Stimulated activated CD8-positive, alpha-beta memory T cell treated with anti-CD3 and anti-CD28 coated beads, Interleukin-7, amount 100 ng/mL, for 24 hours (primary cell): ENCODE results near the gene BSND.
A peak's percentile ranks its signal among the peaks of the same experiment; 100 is the strongest.

Experiments
- DNase-seq: peaks from one replicate; pipeline ENCODE4 v3.0.0-alpha.2; 2020; ENCODE audit warnings: low read depth

Gene BSND

DNA sequence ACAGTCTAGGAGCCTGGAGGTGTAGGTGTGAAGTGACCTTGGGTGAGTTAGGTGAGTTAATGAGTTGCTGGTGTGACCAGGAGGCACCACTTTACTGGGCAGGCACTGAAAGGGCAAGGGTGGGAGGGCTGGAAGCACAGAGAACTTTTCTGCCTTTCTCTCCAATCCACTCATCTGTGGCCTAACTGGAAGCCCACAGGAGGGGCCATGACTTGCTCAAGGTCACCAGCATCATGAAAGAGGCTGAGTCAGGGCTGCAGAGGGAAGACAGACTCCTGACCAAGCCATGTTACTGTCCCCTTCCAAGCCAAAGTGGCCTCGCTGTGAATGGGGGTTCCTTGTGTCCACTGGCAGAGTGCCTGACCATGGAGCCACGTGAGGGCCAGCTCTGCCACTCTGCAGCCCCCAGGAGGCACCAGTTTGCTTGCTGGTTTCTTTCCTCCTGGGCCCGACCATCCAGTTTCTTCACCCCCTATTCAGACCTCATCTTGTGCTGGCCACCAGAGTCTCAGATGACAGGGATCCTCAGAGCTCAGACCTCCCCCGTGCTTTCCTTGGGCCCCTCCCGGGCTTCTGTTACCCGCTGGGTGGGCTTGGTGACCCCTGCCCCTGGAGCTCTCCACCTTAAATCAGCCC is 4.3 kb upstream of the BSND start:
- DNase-seq: no peak

DNA sequence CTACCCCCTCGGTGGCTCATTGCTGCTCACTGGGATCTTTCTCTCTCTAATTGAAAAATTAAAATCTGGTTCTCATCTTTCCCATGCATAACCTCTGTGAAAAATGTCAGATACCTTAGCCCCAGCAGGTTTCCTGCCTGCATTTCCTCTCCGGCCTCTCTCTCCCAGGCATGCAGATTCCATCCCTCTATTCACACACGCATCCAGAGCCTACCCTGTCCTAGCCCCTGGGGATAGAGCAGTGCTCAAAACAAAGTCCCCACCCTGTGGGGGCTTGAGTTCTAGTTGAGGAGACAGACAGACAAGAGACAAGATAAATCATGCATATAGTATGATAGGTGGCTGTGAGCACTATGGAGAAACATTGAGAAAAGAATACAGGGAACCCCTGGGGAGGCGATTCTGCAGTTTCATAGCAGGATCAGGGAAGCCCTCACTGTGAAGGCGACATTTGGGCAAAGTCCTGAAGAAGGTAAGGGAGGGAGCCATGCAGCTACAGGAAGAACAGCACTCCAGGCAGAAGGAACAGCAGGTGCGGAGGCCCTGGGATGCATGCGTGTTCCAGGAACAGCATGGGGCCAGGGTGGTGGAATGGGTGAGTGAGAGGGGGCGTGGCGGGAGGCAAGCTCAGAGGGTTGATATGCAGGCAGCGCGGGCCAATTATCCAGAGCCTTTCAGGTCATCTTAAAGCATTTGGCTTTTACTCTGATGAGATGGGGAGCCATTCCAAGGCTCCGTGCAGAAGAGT is 3.5 kb upstream of the BSND start:
- DNase-seq: no peak

DNA sequence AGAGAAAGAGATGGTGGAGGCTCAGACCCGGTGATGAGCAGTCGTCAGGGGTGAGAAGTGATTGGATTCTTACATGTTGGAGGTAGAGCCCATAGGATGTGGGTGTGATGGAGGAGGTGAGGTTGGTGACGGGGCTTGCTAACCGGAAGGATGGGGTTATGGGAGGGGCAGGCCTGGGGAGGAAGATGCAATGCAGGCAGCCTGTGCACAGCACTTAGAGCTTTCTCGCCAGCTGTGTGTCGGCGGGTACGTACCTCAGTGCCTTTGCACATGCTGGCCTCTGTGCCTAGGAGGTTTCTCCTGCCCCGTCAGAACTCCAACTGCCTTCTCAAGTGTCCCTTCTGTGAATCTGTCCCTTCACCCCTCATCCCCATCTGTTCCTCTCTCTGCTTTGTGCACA is 2.9 kb upstream of the BSND start:
- DNase-seq: no peak

DNA sequence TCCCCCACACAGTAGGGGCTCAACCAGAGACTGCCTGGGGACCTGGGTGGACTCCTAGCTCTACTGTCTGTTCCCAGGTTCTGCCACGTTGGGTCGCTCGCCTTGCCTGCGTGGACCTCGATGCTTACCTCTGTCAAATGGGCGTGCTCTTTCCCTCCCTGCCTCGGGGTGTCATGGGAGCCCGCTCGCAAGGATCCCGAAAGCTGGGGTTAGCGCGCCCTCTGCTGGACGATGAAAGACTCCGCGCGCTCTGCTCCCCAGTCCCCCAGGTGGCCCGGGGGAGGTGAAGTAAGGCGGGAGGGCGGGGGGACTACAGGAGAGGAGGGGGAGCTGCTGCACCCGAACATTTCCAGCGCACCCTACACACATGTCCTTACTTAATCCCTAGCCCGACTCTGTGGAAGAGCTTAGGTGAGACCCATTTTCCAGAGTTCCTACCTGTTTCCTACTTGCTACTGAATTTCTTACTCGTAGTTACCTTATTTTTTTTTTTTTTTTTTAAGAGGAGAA is 2.3 kb upstream of the BSND start:
- DNase-seq: peak; percentile 67

DNA sequence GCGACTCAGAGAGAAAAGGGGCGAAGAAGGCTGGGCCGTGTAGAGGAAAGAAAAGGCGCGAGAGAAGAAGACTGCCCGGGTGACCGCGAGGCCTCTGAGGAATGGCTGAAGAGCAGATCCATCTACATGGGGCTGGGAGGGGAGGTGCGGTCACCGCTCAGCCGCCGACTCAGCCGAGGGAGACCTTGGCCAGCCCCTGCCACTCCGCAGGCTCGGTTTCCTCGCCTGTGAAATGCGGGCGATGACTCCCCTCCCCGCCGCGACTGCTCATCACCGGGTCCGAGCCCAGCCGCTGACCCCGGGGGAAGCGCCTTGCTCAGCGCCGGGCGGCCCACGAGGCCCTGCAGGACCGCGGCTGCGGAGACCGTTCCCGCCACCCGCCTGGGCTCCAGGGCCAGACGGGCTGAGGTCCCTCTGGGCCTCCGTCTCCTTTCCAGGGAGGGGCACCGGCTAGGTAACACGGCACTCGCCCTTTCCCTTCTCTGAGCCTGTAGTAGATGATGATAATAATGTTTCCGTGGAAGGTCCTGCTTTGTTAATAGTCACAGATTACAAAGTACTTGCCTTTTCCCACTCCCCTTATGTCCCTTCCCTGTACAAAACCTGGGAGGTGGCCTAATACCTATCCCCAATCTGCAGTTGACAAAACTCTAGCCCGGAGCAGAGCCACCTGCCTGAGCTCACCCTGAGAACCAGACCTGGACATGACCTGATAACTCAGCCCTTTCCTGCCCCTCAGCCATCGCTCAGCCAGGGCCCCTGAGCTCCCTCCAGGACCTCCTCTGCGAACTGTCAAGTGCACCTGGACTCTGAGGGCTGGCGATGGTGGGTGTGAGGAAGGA is 1.6 kb upstream of the BSND start:
- DNase-seq: no peak

DNA sequence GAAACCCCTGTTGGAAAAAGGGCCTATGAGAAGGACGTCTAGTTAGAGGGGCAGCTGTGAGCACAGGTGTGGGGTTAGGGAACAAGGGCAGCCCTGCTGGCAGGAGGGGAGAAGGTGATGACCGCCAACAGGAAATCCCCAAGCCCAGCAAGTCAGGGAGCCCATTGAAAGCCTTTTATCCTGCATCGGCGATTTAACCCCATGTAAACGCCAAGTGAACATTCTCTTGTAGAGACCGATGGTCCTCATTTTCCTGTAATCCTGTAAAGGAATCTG is 1.1 kb upstream of the BSND start:
- no peak for DNase-seq

DNA sequence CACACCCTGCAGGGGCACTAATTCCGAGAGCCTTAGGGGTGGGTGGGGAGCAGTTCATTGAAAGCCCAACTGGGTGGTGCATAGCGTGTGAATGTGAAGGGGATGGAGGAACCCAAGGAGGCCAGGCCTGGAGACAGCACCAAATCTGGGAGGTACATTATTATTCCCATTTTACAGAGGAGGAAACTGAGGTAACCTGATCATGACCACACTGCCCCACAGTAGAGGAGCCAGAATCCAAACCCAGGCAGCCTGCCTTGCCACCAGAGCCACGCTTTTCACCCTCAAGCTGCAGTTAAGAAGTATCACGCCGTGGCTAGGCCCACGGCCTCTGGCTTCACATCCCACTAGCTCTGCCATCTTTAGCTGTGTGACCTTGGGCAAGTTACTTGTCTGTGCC is 633 bp upstream of the BSND start:
- DNase-seq: no peak

DNA sequence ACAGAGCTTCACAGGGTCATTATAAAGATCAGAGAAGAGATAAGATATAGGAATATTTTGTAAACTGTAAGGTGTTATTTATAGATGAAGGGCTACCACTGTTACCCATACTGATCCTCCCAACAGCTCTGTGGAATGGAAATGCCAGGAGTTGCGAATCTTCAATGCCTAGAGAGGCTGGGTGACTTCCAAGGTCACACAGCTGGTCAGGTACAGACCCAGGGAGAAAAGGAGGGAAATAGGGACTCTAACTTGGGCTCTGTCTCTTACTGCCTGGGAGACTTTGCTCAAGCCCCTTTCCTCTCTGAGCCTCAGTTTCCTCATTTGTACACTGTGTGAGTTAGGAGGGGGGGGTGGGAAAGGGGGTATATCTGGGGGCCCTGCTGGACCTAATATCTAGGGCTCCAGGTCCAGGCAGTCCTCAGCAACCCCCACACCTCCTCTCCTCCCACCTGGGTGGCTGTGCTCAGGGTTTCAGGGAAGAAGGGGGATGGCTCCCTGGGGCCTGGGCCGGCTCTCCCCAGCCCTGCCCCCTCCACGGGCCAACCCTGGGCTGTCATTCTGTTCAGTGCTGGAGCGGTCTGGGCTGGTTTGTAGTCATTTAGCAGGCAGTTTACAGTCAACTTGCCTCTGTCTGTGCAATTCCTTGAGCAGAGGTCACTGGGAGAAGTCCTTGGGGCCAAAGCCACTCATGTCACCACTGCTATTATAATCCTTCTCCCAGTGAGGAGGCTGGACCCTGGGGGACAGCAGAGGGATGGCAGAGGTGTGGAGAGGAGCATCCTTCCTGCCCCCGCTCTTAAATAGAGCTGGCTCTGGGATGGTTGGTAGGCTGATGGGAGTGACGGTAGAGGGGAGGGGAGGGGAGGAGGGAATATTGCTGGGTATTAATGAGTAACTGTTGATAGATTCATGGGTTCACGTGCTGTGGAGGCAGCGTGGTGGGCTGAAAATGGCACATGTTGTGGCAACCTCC is 1.7 kb downstream of the BSND start:
- no peak for DNase-seq

DNA sequence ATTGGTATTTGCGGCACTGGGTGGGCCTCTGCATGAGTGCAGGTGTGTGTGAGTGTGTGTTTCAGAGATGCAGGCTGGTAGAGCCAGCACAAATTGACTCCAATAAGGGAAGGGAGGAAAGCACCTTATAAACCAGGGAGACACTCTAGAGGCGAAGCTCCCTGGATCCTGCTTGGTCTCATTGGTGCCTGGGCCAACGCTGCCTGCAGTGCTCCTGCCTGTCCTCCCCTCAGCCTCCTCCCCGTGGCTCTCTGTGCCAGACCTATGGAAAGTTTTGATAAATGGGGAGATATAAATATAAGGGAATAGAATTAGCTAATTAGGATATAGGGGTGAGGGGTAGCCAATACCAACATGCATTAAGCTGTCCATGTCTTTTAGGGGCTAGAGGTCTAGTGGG is 2.6 kb downstream of the BSND start:
- no peak for DNase-seq

DNA sequence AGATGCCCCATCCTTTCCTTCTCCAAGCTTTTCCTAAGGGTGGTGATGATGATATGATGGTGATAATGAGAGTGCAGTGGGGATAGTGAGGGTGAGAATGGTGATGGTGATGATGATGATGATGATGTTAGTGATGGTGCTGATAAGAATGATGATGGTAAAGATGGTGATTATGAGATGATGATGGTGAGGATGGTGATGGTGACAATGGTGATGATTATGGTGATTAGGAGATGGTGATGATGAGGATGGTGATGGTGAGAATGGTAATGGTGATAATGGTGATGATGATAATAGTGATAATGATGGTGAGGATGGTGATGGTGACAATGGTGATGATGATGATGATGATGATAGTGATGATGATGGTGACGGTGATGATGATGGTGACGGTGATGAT is 4.0 kb downstream of the BSND start:
- no peak for DNase-seq

DNA sequence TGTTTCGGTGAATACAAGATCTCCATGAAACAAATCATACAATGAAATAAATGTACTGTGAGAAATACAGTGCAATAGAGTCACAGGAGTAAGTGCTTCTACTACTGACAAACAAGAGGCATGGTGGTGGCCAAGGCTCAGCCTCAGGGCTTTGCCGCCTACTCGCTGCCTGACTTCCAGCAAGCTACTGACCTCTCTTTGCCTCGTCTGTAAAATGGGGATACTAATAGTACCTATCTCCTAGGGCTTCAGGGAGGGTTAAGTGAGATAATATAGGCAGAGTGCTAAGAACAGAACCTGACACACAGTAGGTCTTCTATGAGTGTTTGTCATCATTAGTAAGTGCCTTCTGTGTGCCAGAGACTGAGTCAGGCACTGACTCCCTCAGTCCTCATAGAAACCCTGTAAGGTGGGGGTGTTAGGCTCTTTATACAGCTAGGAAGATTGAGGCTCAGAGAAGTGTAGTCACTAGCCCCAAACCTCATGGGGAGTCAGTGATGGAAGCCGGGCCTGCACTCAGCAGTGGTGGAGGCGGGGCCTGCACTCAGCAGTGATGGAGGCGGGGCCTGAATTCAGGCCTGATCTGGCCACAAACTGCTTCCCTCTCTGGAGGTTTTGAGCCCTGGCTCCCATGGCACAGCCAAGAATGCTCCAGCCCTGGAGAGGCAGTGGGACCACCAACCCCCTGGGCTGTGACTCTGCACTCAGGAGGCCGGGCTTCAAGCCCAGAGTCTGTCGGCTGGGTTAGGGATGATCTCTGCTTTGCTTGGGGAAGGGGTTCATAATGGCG is 6.8 kb downstream of the BSND start:
- no peak for DNase-seq

DNA sequence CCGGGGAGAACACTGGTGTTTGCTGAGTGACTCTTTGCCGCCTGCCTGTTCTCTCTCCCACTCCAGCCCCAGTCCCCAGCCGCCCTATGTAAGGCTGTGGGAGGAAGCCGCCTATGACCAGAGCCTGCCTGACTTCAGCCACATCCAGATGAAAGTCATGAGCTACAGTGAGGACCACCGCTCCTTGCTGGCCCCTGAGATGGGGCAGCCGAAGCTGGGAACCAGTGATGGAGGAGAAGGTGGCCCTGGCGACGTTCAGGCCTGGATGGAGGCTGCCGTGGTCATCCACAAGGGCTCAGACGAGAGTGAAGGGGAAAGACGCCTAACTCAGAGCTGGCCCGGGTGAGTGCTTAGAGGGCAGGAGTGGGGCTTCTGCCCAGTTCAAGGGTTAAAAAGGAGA is 8.2 kb downstream of the BSND start:
- no peak for DNase-seq

DNA sequence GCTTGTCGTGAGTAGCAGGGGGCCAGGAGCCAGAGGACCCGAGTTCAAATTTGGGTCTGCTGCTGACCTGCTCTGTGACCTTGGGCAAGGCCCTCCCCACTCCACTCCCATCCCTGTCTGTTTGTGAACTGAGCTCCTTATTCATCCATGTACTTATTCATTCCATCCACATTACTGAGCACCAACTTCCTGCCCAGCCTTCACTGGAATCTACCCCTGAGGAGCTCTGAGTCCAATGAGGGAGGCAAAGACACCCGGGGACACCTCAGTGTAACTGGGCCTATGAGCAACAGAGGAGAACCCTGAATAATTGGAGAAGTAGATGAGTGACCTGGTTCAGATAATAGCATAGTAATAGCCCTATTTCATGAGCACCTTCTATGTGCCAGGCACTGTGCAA is 8.9 kb downstream of the BSND start:
- no peak for DNase-seq

DNA sequence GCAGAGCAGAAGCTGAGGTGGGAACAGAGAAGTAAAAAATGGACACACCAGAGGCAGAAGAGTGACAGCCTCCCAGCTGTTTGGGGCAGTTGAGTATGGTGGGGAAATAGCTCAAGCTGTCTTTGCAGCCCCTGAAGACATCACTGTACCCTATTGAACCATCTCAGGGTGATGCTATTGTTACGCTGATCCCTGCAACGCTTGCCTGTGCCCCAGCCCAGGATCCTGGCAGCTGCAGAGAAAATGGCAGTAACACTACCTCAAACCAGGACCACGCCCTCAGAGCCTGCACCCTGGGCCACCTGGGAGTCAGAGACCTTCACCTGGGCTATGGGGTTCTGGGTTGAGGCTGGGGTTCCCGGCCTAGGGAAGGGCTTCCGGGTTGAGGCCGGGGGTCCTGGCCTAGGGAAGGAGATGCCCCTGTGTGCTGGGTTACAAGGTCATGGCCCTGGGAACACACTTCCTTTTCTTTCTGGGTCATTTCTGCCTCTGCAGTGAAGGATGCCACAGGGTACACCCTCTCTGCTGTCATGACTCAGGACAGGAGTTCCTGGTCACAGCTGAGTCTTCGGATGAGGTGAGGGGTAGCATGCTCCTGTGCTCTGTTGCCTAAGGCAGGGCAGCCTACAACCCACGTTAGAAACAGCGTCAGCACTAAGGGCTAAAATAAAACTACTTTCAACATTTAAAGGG is 11.6 kb downstream of the BSND start:
- DNase-seq: no peak

DNA sequence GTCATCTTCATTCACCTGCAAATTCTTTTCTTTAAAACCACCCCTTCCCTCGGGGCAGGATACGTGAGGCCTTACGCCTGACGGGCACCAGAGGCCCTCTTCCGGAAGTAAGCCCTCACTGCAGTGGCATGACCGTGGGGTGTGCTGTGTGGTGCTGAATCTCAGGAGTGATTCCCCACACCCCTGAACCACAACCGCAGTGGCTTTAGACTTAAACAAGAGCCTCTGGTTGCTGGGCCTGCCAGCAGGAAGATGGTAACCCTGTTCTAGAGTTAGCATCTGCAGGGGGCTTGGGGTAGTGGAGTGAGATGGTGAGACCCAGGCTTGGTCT is 12.1 kb downstream of the BSND start:
- DNase-seq: no peak

DNA sequence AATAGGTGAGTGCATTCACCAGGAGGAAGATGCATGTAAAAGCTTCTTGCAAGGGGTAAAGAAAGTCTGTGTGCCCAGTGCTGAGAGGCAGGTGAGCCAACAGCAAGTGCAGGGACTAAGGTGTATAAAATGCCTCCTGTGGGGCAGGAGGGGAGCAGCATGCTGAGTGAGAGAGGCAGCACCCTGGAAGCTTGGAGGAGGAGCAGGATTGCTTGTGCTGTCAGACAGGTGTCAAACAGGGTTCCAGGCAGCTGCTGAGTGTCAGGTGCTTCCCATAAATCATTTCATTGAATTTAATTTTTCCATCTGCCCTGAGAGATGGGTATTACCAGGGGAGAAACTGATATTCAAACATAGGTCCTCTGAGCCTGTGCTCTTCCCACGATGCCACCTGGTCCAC is 13.9 kb downstream of the BSND start:
- DNase-seq: no peak

DNA sequence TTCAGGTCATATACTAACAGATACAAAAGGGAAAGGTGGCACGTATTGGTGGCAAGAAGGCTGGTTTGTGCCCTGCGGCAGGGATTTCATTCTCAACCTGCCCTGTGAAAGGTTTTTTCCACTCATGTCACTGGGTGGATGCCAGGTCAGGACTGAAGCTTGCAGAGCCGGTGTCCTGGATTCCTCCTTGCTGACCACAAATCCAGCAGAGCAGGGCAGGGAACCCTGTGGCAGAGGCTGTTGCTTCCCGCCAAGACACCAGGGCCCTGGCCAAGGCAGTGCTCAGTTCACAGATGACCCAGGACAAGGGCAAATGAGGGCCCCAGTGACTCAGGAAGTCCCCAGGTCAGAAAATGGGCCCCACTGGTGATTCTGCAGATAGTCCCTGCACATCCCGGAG is 16.4 kb downstream of the BSND start:
- no peak for DNase-seq

DNA sequence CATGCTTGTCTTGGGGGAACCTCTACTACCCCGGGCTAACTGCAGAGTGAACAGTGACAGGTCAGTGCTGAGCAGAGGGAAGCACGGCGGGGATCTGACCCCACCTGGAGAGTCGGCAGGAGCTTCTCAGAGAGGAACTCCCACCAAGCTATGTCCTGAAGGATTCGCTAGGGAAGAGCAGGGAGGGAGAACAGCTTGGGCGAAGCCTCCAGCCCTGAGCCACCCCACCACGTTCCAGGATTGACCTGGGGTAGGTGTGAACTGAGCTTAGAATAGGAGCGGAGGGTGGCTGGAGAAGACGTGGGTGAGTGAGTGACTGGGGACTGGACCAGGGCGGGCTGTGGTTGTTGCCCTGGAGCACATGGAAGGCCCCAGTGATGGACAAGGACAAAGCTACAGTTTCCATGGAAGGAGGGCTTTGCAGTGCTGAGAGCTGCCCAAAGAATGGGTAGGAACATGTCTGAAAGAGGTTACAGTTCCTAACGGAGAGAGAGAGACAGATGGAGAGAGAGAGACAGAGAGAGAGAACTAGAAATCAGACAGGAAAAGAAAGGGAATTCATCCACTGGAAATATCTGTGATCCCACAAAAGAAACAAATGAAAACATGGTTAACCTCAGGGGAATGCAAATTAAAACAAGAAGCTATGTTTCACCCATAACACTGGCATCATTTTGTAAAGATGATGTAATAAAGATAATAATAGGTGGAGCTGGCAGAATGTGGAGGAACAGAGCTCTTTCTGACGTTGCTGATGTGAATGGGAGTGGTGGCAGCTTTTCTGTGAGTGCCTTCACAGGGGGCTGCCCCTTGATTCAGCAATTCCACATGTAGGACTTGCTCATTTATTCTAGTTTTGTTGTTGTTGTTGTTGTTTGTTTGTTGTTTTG is 17.2 kb downstream of the BSND start:
- DNase-seq: no peak

DNA sequence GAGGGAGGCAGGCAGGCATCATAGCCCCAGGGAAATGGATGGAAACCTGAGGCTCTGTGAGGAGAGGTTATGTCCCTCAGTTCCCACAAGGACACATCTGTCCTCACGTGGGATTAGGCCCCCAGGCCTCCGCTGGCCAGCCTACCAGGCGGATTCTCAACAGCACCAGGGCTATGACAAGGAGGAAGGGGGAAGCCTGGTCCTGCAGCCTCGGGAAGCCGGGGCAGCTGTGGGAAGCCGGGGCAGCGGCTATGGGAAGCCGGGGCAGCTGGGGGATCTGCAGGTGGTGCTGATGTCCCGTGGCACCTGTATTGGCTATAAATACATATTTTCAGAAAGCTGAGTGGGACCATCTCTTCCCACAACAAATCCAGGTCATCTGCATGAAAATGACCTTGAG is 19.7 kb downstream of the BSND start:
- DNase-seq: no peak
